Smooth muscle cell (in vitro differentiated cells): ENCODE results near the gene CNOT6. TPM values are rescaled to one million over a fixed set of nuclear protein-coding genes. Genes with fewer than 3 reads are reported as not detected.

ENCODE experiments used
- DNase-seq: peaks from one replicate; lab custom pipeline; 2025; ENCODE audit not compliant: unreplicated experiment; lab: John Stamatoyannopoulos, UW
- H2AFZ ChIP-seq: fragments of 200-600 bp; sonication (generic); 2 replicates; pipeline ENCODE4 v1.6.0; 2016; ENCODE audit warnings: antibody characterized with exemption, low read depth, mild to moderate bottlenecking
- H3F3A ChIP-seq: fragments of 200-600 bp; sonication (generic); 2 replicates; pipeline ENCODE4 v1.6.0; 2017; ENCODE audit warnings: antibody characterized with exemption, low read depth
- H3K27ac ChIP-seq: fragments of 200-600 bp; sonication (generic); 2 replicates; pipeline ENCODE4 v1.5.1; 2016; ENCODE audit warnings: low read depth, mild to moderate bottlenecking
- H3K27me3 ChIP-seq: fragments of 200-600 bp; sonication (generic); 2 replicates; pipeline ENCODE4 v1.6.1; 2016; ENCODE audit warnings: low read depth, mild to moderate bottlenecking
- H3K36me3 ChIP-seq: fragments of 200-600 bp; sonication (generic); 2 replicates; pipeline ENCODE4 v1.5.1; 2016; ENCODE audit warnings: low read depth
- H3K4me1 ChIP-seq: fragments of 200-600 bp; sonication (generic); 2 replicates; pipeline ENCODE4 v1.5.1; 2016; ENCODE audit warnings: low read depth
- H3K4me2 ChIP-seq: fragments of 200-600 bp; sonication (generic); 2 replicates; pipeline ENCODE4 v1.6.0; 2016; ENCODE audit warnings: mild to moderate bottlenecking
- H3K4me3 ChIP-seq: fragments of 200-600 bp; sonication (generic); 2 replicates; pipeline ENCODE4 v1.5.1; 2016; ENCODE audit warnings: mild to moderate bottlenecking
- H3K79me2 ChIP-seq: fragments of 200-600 bp; sonication (generic); 2 replicates; pipeline ENCODE4 v1.6.0; 2016; ENCODE audit warnings: low read depth, mild to moderate bottlenecking
- H3K9ac ChIP-seq: fragments of 200-600 bp; sonication (generic); 2 replicates; pipeline ENCODE4 v1.6.0; 2016; ENCODE audit warnings: low read depth
- H3K9me3 ChIP-seq: fragments of 200-600 bp; sonication (generic); replicated peaks from 2 replicates; pipeline ENCODE4 v1.5.1; 2016; ENCODE audit warnings: low read depth
- H4K20me1 ChIP-seq: fragments of 200-600 bp; sonication (generic); 2 replicates; pipeline ENCODE4 v1.6.0; 2016; ENCODE audit warnings: low read depth
- WGBS: methylation state at CpG from one replicate; pipeline ENCODE4 v1.1.7; 2016; ENCODE audit warnings: low lambda C conversion rate; 5-methylcytosine and 5-hydroxymethylcytosine counted together
- polyA plus RNA-seq: library from polyadenylated mRNA; unstranded; fragments of >200 nt; fragmentation: Nextera tagmentation; extraction: Ambion mirVana; gene quantifications from 2 replicates; pipeline ENCODE4 v1.2.1, GENCODE V29; 2016
- total RNA-seq: library from RNA; depleted of rRNA; stranded (reverse); fragments of >200 nt; gene quantifications from 2 replicates; pipeline ENCODE4 v1.2.3, GENCODE V29; 2014
- TF ChIP-seq, protein P1 (sequence below): fragments of 200-600 bp; sonication (generic); IDR thresholded peaks from 2 replicates; pipeline ENCODE4 v1.5.1; 2017; ENCODE audit warnings: borderline replicate concordance, mild to moderate bottlenecking, antibody characterized with exemption; ENCODE audit not compliant: insufficient read depth, poor library complexity, severe bottlenecking

Gene CNOT6
- total and polyA plus RNA-seq, 2 experiments from 2014 or later, result 6.2 to 19.7 TPM

DNA sequence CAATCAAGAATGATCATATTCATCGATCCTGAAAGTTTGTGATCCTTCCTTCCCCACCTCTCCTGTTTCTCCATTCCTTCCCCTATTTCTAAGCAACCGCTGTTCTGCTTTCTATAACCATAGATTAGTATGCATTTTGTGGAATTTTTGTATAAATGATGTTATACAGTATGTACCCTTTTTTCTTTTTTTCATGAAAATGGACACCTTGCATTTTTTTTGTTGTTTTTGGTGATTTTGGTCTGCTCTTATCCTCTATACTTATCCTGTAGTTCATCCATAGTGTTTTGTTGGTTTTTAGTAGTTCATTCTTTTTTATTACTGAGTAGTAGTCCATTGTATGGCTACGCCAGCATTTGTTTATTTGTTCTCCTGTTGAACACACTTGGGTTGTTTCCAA is 51.1 kb downstream of the CNOT6 start:
- Histone ChIP-seq H3K4me3 (no peak overlapping the region), H2AFZ (no peak overlapping the region), H3K36me3 (peaks cover 6% of the 10 kb centered on the region), H3K4me2 (no peak overlapping the region), H3K79me2 (peaks cover 93% of the 10 kb centered on the region), H3F3A (no peaks in the 10 kb centered on the region), H3K4me1 (no peaks in the 10 kb centered on the region), H3K27me3 (no peaks in the 10 kb centered on the region), H3K9ac (no peak overlapping the region), H4K20me1 (peaks cover 90% of the 10 kb centered on the region), H3K9me3 (no peaks in the 10 kb centered on the region), H3K27ac (no peak overlapping the region)
- TF ChIP-seq, protein P1, sequence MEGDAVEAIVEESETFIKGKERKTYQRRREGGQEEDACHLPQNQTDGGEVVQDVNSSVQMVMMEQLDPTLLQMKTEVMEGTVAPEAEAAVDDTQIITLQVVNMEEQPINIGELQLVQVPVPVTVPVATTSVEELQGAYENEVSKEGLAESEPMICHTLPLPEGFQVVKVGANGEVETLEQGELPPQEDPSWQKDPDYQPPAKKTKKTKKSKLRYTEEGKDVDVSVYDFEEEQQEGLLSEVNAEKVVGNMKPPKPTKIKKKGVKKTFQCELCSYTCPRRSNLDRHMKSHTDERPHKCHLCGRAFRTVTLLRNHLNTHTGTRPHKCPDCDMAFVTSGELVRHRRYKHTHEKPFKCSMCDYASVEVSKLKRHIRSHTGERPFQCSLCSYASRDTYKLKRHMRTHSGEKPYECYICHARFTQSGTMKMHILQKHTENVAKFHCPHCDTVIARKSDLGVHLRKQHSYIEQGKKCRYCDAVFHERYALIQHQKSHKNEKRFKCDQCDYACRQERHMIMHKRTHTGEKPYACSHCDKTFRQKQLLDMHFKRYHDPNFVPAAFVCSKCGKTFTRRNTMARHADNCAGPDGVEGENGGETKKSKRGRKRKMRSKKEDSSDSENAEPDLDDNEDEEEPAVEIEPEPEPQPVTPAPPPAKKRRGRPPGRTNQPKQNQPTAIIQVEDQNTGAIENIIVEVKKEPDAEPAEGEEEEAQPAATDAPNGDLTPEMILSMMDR, result no peak
- no peak for DNase-seq
- WGBS, result 97% methylated on average over 3 of the region's 3 CpGs

DNA sequence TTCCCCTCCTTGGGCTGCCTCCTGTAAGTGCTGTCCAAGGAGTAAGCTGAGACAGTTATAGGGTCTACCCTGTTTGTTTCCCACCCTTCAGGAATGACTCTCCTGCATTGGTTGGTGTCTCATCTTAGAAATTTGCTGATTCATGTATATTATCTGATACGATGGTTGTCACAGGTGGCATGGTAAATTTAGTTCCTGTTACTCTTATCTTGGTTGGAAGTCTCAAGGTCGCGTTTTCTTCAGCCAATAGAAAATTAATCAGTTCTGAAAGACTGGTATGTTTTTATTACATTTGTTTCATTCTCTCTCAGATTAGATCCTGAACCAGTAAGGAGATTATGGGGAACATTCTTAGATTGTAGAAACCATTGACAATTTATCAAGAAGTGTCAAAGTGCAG is 54.4 kb downstream of the CNOT6 start:
- Histone ChIP-seq H3K9me3 (no peaks in the 10 kb centered on the region), H3K79me2 (peaks cover 65% of the 10 kb centered on the region), H3K36me3 (peaks cover 13% of the 10 kb centered on the region), H3K9ac (no peak overlapping the region), H3F3A (peaks cover 4% of the 10 kb centered on the region), H4K20me1 (peaks cover 78% of the 10 kb centered on the region), H3K4me2 (no peak overlapping the region), H3K4me3 (no peak overlapping the region), H3K27me3 (no peaks in the 10 kb centered on the region), H3K27ac (no peak overlapping the region), H2AFZ (no peak overlapping the region), H3K4me1 (no peaks in the 10 kb centered on the region)
- DNase-seq, result no peak
- TF ChIP-seq, protein P1, result no peak
- WGBS, result 73% methylated on average over 3 of the region's 3 CpGs

DNA sequence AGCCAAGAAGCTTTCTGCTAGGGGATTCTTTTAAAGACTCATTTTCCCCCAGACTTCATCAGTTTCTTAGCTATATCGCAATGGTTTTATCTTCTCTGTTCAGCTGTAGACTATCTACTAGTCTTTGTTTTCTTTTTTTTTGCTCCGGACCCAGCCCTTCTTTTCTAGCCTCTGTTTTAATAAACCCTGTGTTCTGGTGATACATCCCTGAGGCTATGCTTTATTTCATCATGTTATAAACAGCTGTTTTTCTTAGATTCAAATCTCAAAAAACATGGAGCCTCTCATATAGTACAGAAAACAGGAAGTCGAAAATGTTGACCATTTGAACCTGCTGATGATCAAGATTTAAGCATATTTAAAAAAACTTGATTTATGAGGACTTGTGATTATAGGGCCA is 59.4 kb downstream of the CNOT6 start:
- no peak for DNase-seq
- H2AFZ ChIP-seq, result no peak overlapping the region
- H3K79me2 ChIP-seq, result peaks cover 41% of the 10 kb centered on the region
- no peaks in the 10 kb centered on the region for H3K27me3 ChIP-seq
- no peak overlapping the region for H3K9ac ChIP-seq
- H3F3A ChIP-seq, result peaks cover 22% of the 10 kb centered on the region
- H3K4me2 ChIP-seq, result no peak overlapping the region
- H3K36me3 ChIP-seq, result peaks cover 13% of the 10 kb centered on the region
- H4K20me1 ChIP-seq, result peaks cover 75% of the 10 kb centered on the region
- 98% methylated on average over 3 of the region's 3 CpGs for WGBS
- H3K27ac ChIP-seq, result peak overlapping the region; percentile 24
- no peak overlapping the region for H3K4me3 ChIP-seq
- TF ChIP-seq, protein P1, result no peak
- H3K9me3 ChIP-seq, result no peaks in the 10 kb centered on the region
- no peaks in the 10 kb centered on the region for H3K4me1 ChIP-seq

DNA sequence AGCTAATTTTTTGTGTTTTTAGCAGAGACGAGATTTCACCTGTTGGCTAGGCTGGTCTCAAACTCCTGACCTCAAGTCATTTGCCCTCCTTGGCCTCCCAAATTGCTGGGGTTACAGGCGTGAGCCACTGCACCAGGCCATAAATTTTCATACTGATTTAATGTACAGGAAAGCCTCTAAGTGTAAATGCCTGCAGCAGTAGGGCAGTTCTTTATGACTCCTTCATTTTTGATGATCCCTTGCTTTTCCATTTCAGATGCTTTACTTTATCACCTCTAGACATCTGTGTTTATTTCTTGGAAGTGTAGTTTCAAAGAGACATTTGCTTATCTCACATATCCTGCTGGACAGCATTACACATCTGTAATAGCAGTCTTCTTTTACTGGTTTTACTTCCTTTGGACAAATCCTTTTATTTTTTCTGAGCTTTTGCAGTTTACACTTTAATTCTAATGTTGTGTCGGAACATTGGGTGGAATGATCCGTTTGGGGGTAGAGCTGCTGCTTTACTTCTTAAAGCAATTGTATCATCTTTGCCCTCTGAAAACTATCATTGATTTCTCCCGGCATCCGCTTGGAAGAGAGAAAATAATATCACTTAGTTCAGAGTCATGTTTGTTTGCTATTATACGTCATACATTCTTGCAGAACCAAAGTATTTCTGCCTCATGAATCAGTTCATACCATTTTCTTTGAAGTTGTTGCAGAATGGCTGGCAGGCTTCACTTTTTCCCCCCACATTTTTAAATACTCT is 61.2 kb downstream of the CNOT6 start:
- H4K20me1 ChIP-seq, result peaks cover 77% of the 10 kb centered on the region

More for the DNA sequence above, 61.2 kb downstream of the CNOT6 start:
- Histone ChIP-seq H3K27ac (peak overlapping the region; percentile 93), H3K9ac (peak overlapping the region; percentile 47), H3K4me2 (peak overlapping the region; percentile 76), H3K36me3 (peaks cover 6% of the 10 kb centered on the region), H2AFZ (no peak overlapping the region), H3K9me3 (no peaks in the 10 kb centered on the region), H3K79me2 (peaks cover 41% of the 10 kb centered on the region), H3F3A (peaks cover 22% of the 10 kb centered on the region), H3K27me3 (no peaks in the 10 kb centered on the region), H3K4me1 (no peaks in the 10 kb centered on the region), H3K4me3 (no peak overlapping the region)
- TF ChIP-seq, protein P1, result no peak
- WGBS, result 36% methylated on average over 7 of the region's 7 CpGs
- DNase-seq, result no peak
